K562 (cell line): ENCODE results near the gene GALNT9. TPM values are rescaled to one million over a fixed set of nuclear protein-coding genes. Genes with fewer than 3 reads are reported as not detected.
A peak's percentile ranks its signal among the peaks of the same experiment; 100 is the strongest.

Source experiments
- ATAC-seq: fragments of 200-7000 bp; cut with Tn5 transposase; 3 replicates; pipeline ENCODE4 v1.9.1; 2020; ENCODE audit warnings: moderate library complexity
- BruUV-seq: library from RNA; stranded (reverse); fragments of 400-500 nt; replicated peaks from 2 replicates; lab custom pipeline; 2021; lab: Mats Ljungman, UMichigan
- CTCF ChIA-PET: fragments of 300-600 bp; formaldehyde crosslinking; extraction: SDS; loops from one replicate; lab custom pipeline; 2021; ENCODE audit warnings: low intra/inter-chr PET ratio; lab: Yijun Ruan, JAX
- POLR2A ChIA-PET: fragments of 300-600, 350-650 bp; sonication (Branson Sonifier 250); formaldehyde crosslinking; extraction: SDS; loops from one replicate; lab custom pipeline; 2021; ENCODE audit warnings: antibody characterized with exemption, inconsistent platforms; lab: Yijun Ruan, JAX
- DNase-seq, 4 experiments: peaks; one replicate each; pipeline versions ENCODE4 v3.0.0 to v3.0.0-alpha.2; 2011 to 2018; ENCODE audit warnings: low spot score in 3 of 4, mixed read lengths in 3 of 4; ENCODE audit errors: extremely low read depth in 1 of 4
- FAIRE-seq: peaks from 2 replicates; lab custom pipeline; 2011; peaks lifted over from hg19 to GRCh38; lab: Jason Lieb, UNC
- H2AFZ ChIP-seq: 2 replicates; pipeline ENCODE4 v1.6.0; 2011; ENCODE audit warnings: low read depth, low read length, control low read depth, inconsistent platforms
- H3K27ac ChIP-seq: fragments of 200-600 bp; 3 replicates; pipeline ENCODE4 v1.8.0; 2011; ENCODE audit warnings: low read depth, mild to moderate bottlenecking, control low read depth, inconsistent platforms, low read length, moderate library complexity, mixed read lengths; ENCODE audit errors: extremely low read depth
- H3K27me3 ChIP-seq, 2 experiments: fragments of 300-600 bp in 1 of 2; 2 replicates in 1 of 2; 3 replicates in 1 of 2; pipeline versions ENCODE4 v1.6.0 to v1.8.0; 2011; ENCODE audit warnings: inconsistent platforms in 2 of 2, low read length in 2 of 2, mild to moderate bottlenecking in 1 of 2, mixed read lengths in 1 of 2, moderate library complexity in 1 of 2; ENCODE audit not compliant: control insufficient read depth in 2 of 2, insufficient read depth in 2 of 2
- H3K36me3 ChIP-seq: fragments of 300-600 bp; 3 replicates; pipeline ENCODE4 v1.8.0; 2011; ENCODE audit warnings: mild to moderate bottlenecking, low read length, inconsistent platforms; ENCODE audit not compliant: control insufficient read depth, insufficient read depth
- H3K4me1 ChIP-seq, 2 experiments: fragments of 200-600 bp in 1 of 2; replicated peaks in 1 of 2; 2 replicates in 1 of 2; 3 replicates in 1 of 2; pipeline versions ENCODE4 v1.5.1 to v1.8.0; 2011; ENCODE audit warnings: inconsistent platforms in 2 of 2, low read length in 2 of 2, mild to moderate bottlenecking in 1 of 2, mixed read lengths in 1 of 2, moderate library complexity in 1 of 2; ENCODE audit not compliant: control insufficient read depth in 2 of 2, insufficient read depth in 2 of 2
- H3K4me2 ChIP-seq: 2 replicates; pipeline ENCODE4 v1.6.1; 2011; ENCODE audit warnings: low read length, control low read depth, inconsistent platforms, mixed read lengths; ENCODE audit not compliant: insufficient read depth
- H3K4me3 ChIP-seq: fragments of 200-600 bp; sonication (generic), shearing (Covaris generic); 2 replicates; pipeline ENCODE4 v1.5.1; 2016; ENCODE audit warnings: control low read depth, inconsistent platforms
- H3K79me2 ChIP-seq: fragments of 200-600 bp; 3 replicates; pipeline ENCODE4 v1.8.0; 2011; ENCODE audit warnings: low read length, inconsistent platforms; ENCODE audit not compliant: control insufficient read depth, insufficient read depth
- H3K9ac ChIP-seq, 2 experiments: 2 replicates each; pipeline versions ENCODE4 v1.6.0 to v1.6.1; 2011; ENCODE audit warnings: low read depth in 2 of 2, low read length in 2 of 2, control low read depth in 1 of 2, inconsistent platforms in 1 of 2, mild to moderate bottlenecking in 1 of 2, mixed read lengths in 1 of 2; ENCODE audit not compliant: insufficient read depth in 1 of 2
- H3K9me1 ChIP-seq: one replicate; pipeline ENCODE4 v1.6.0; 2011; ENCODE audit warnings: inconsistent platforms, mild to moderate bottlenecking, low read length, moderate library complexity; ENCODE audit not compliant: control insufficient read depth, insufficient read depth
- H3K9me3 ChIP-seq: replicated peaks from 2 replicates; pipeline ENCODE4 v1.5.1; 2011; ENCODE audit warnings: low read depth, low read length, inconsistent platforms; ENCODE audit not compliant: control insufficient read depth, insufficient read depth
- H4K20me1 ChIP-seq: replicated peaks from 2 replicates; pipeline ENCODE4 v1.6.1; 2011; ENCODE audit warnings: low read length, inconsistent platforms, mixed read lengths; ENCODE audit not compliant: control insufficient read depth, insufficient read depth
- EGR1 ChIP-seq: fragments of 450-650 bp; conservative IDR thresholded peaks from 2 replicates; pipeline ENCODE4 v1.6.1; 2017; ENCODE audit warnings: mild to moderate bottlenecking
- KLF13 ChIP-seq: fragments of 450-650 bp; IDR thresholded peaks from 2 replicates; pipeline ENCODE4 v1.6.1; 2016; ENCODE audit warnings: missing genetic modification characterization, low read depth, mild to moderate bottlenecking, missing compliant biosample characterization, moderate library complexity, borderline replicate concordance
- RFX7 ChIP-seq: fragments of 250-450 bp; sonication (Bioruptor Pico); IDR thresholded peaks from 2 replicates; pipeline ENCODE4 v1.5.1; 2021; ENCODE audit warnings: mild to moderate bottlenecking
- RUNX1 ChIP-seq: sonication (generic); IDR thresholded peaks from 2 replicates; pipeline ENCODE4 v1.6.1; 2016; ENCODE audit warnings: antibody characterized with exemption, low read depth
- SAFB ChIP-seq: fragments of 200-400 bp; formaldehyde crosslinking; IDR thresholded peaks from 2 replicates; pipeline ENCODE4 v1.6.1; 2017; ENCODE audit warnings: low read depth, low read length, borderline replicate concordance
- ZNF583 ChIP-seq: fragments of 250-450 bp; sonication (Bioruptor Pico); IDR thresholded peaks from 2 replicates; pipeline ENCODE4 v1.4.0; 2020
- WGBS: fragments of 100-300 bp; shearing (Covaris generic); methylation state at CpG from one replicate; pipeline ENCODE4 v1.1.6; 2016; ENCODE audit warnings: low coverage, mixed read lengths; ENCODE audit not compliant: insufficient coverage; ENCODE audit errors: missing lambda C conversion rate; 5-methylcytosine and 5-hydroxymethylcytosine counted together
- in situ Hi-C: fragments of 300-500 bp; cut with MboI; formaldehyde crosslinking; loops from 4 replicates; pipeline ENCODE4 v1.15.0; 2018; ENCODE audit warnings: inconsistent platforms, mixed read lengths
- intact Hi-C: fragments of 100-400 bp; cut with micrococcal nuclease; formaldehyde crosslinking; loops from 2 replicates; pipeline ENCODE4 v1.14.2; 2022
- polyA plus RNA-seq, 8 experiments: library from polyadenylated mRNA; depleted of rRNA in 4 of 8; stranded (reverse) in 5 of 8; unstranded in 3 of 8; fragments of >200 nt; fragmentation: Nextera tagmentation in 2 of 8; fragmentation: Illumina TruSeq in 1 of 8; extraction: Ambion mirVana in 2 of 8; extraction: Trizol in 1 of 8; gene quantifications; 2 replicates each; pipeline versions ENCODE4 v1.2.1 to v1.2.3, GENCODE V29; 2011 to 2014; ENCODE audit warnings: inconsistent platforms in 1 of 8, missing spikeins in 1 of 8
- total RNA-seq, 7 experiments: library from RNA; depleted of rRNA in 6 of 7; stranded (reverse); fragments of >200 nt in 6 of 7; fragmentation: Illumina TruSeq in 2 of 7; extraction: Trizol in 2 of 7; gene quantifications; 2 replicates each; pipeline versions ENCODE4 v1.2.1 to v1.2.3, GENCODE V29; 2011 to 2021; ENCODE audit warnings: low replicate concordance in 1 of 7
- TF ChIP-seq, protein P1 (sequence below): fragments of 450-650 bp; IDR thresholded peaks from 2 replicates; pipeline ENCODE4 v1.6.1; 2017; ENCODE audit warnings: mild to moderate bottlenecking, moderate library complexity

Gene GALNT9
- total and polyA plus RNA-seq, 9 of the 15 experiments (the other 6 are each of a cell fraction or from before 2014, with no cell fraction given) = not detected

DNA sequence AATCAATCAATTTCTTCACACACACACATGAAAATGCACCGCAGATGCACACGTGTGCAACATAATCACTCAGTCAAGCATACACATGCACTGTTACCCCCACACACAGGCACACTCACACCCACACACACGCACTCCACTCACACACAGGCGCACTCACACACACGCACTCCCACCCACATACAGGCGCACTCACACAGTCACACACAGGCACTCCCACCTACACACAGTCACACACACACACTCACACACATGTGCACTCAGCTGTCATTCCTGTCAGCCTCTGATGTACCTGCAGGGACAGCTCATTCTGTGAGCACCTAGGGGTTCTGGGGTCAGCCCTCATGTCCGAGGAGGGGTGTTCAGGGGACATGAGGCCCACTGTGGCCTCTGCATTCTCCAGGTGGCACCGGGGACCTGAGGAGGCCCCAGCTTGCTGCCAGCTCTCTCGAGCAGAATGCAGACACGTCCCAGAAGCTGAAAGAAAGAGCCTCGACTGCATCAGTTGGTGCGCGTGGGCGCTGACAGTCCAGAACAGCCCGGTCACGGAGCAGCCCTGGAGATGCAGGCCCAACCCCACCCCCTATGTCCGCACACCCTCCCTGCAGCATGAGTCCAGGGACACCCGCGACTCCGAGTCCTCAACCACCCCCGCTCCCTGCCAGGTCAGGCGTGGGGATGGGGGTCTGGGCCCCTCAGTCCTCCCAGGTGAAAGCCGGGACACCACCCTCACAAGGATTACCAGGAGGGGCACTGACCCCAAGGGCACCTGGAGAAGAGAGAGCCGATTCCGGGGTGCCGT lies 115.8 kb downstream of the GALNT9 start:
- DNase-seq = no peak
- BruUV-seq = no TSS peak
- Histone ChIP-seq H3K9me1 (no peaks in the 10 kb centered on the region), H3K27ac (no peak overlapping the region), H3K79me2 (no peaks in the 10 kb centered on the region), H4K20me1 (peaks cover under 1% of the 10 kb centered on the region; the same call in 1 of the 2 replicates), H2AFZ (no peak overlapping the region), H3K4me3 (no peak overlapping the region), H3K9me3 (no peaks in the 10 kb centered on the region), H3K27me3 (peaks cover 15 to 64% of the 10 kb centered on the region in 2 experiments), H3K4me1 (peaks cover 0 to 17% of the 10 kb centered on the region in 2 experiments; a peak in 1 of 5 replicates), H3K36me3 (no peaks in the 10 kb centered on the region), H3K4me2 (no peak overlapping the region), H3K9ac (no peak overlapping the region)
- CTCF ChIA-PET = no interaction called here
- no peak; the same call in 2 of the 3 replicates for ATAC-seq
- 5% methylated on average over 25 of the region's 26 CpGs for WGBS
- FAIRE-seq = no peak
- peak; percentile 19; the same call in 1 of the 2 replicates for TF ChIP-seq EGR1
- no peak for TF ChIP-seq ZNF583
- POLR2A ChIA-PET = no interaction called here
- in situ Hi-C loops = no loop called here
- intact Hi-C loops = loop anchor here (10.0 kb wide), 1 partner anchor 59 kb away; no protein-coding TSS in a partner anchor

- in situ Hi-C loops (no loop called here), intact Hi-C loops (loop anchor here (10.0 kb wide), 1 partner anchor 57 kb away; no protein-coding TSS in a partner anchor)
- TF ChIP-seq RFX7 (CRISPR knock-in tag) (no peak), RUNX1 (no peak), KLF13 (tag) (no peak), SAFB (peak; percentile 14; the same call in 1 of the 2 replicates)
- TF ChIP-seq, protein P1, sequence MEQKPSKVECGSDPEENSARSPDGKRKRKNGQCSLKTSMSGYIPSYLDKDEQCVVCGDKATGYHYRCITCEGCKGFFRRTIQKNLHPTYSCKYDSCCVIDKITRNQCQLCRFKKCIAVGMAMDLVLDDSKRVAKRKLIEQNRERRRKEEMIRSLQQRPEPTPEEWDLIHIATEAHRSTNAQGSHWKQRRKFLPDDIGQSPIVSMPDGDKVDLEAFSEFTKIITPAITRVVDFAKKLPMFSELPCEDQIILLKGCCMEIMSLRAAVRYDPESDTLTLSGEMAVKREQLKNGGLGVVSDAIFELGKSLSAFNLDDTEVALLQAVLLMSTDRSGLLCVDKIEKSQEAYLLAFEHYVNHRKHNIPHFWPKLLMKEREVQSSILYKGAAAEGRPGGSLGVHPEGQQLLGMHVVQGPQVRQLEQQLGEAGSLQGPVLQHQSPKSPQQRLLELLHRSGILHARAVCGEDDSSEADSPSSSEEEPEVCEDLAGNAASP = no peak
- CTCF ChIA-PET = no interaction called here
- H2AFZ ChIP-seq = no peak overlapping the region
- H3K4me2 ChIP-seq = no peak overlapping the region
- 4% methylated on average over 16 of the region's 17 CpGs for WGBS
- no peak overlapping the region for H3K27ac ChIP-seq
- no TSS peak for BruUV-seq
- FAIRE-seq = no peak
- H3K9me3 ChIP-seq = no peaks in the 10 kb centered on the region
- H3K9me1 ChIP-seq = no peaks in the 10 kb centered on the region
- H3K27me3 ChIP-seq = peaks cover 27 to 79% of the 10 kb centered on the region in 2 experiments
- ATAC-seq = no peak
- H3K4me3 ChIP-seq = no peak overlapping the region
- no peaks in the 10 kb centered on the region; the same call in 1 of the 2 replicates for H4K20me1 ChIP-seq
- H3K4me1 ChIP-seq = peaks cover 0 to 25% of the 10 kb centered on the region in 2 experiments; a peak in 2 of 5 replicates
- POLR2A ChIA-PET = no interaction called here
- H3K36me3 ChIP-seq = no peaks in the 10 kb centered on the region
- H3K79me2 ChIP-seq = no peaks in the 10 kb centered on the region
- no peak for DNase-seq
- H3K9ac ChIP-seq = no peak overlapping the region
Observed at GRCh38 chr12:132211816-132212215, 117.6 kb downstream of the GALNT9 start.
